GM19397 (cell line): ENCODE measurements around the gene TEX52.

Source experiments
- ATAC-seq: cut with Tn5 transposase; IDR thresholded peaks from one replicate; pipeline ENCODE4 v1.9.1; 2021; ENCODE audit warnings: mild to moderate bottlenecking, moderate library complexity; ENCODE audit not compliant: unreplicated experiment

TEX52 gene

GRCh38 chr12:2857021-2857431, at the start of gene TEX52:
Gene TEX52 (minus strand): TSS chr12:2857039. CDS start chr12:2857026, 13 bp downstream.
- ATAC-seq = no peak

- ATAC-seq = no peak
These were observed 47.4 kb upstream of the TEX52 start for GRCh38 chr12:2904260-2904659.

- ATAC-seq = no peak
These were observed 45.5 kb upstream of the TEX52 start for GRCh38 chr12:2902272-2902880.

GRCh38 chr12:2900642-2901041, 43.8 kb upstream of the TEX52 start:
- no peak for ATAC-seq

- no peak for ATAC-seq
These were observed 40.6 kb upstream of the TEX52 start for GRCh38 chr12:2897418-2897817.

GRCh38 chr12:2895511-2895910, 38.7 kb upstream of the TEX52 start:
- no peak for ATAC-seq

- no peak for ATAC-seq
These were observed 38.2 kb upstream of the TEX52 start for GRCh38 chr12:2895051-2895451.

- no peak for ATAC-seq
These were observed 36.2 kb upstream of the TEX52 start for GRCh38 chr12:2893007-2893406.

- ATAC-seq = no peak
These were observed 35.4 kb upstream of the TEX52 start for GRCh38 chr12:2892246-2892645.

GRCh38 chr12:2891240-2892053, 34.6 kb upstream of the TEX52 start:
- ATAC-seq = peak; percentile 11

- ATAC-seq = peak; percentile 98
These were observed 33.8 kb upstream of the TEX52 start, which contains the start of gene TULP3 for GRCh38 chr12:2890388-2891239. Gene TULP3 (plus strand): TSS chr12:2890891. CDS start chr12:2890948, 57 bp downstream.

GRCh38 chr12:2890001-2890387, 33.2 kb upstream of the TEX52 start:
- ATAC-seq = no peak

GRCh38 chr12:2886768-2887450, 30.1 kb upstream of the TEX52 start:
- ATAC-seq = no peak

GRCh38 chr12:2884810-2885209, 28.0 kb upstream of the TEX52 start:
- ATAC-seq = no peak

- no peak for ATAC-seq
These were observed 23.0 kb upstream of the TEX52 start for GRCh38 chr12:2879853-2880252.

GRCh38 chr12:2877953-2878732, 21.3 kb upstream of the TEX52 start:
- no peak for ATAC-seq

GRCh38 chr12:2877047-2877952, 20.5 kb upstream of the TEX52 start, which contains the start of the genes FOXM1 and RHNO1:
Gene FOXM1 (minus strand): TSS chr12:2877174. CDS start chr12:2874478, 2,696 bp downstream.
Gene RHNO1 (plus strand): TSS chr12:2877223. CDS start chr12:2885367, 8,144 bp downstream.
- peak; percentile 83 for ATAC-seq

GRCh38 chr12:2876431-2877046, 19.7 kb upstream of the TEX52 start:
- ATAC-seq = peak; percentile 38
